Thyroid gland (tissue), 4 donors: ENCODE measurements around the gene STATH.
"Not testable (repeated sequence)": the region's sequence is repeated elsewhere in the genome, so short reads cannot be mapped to it uniquely, and the experiment has no call there.

ENCODE experiments used
- POLR2A ChIP-seq, 2 donors: fragments of 450-650 bp; IDR thresholded peaks; one replicate each; pipeline ENCODE4 v1.6.1; 2017; ENCODE audit warnings: antibody characterized with exemption in 2 of 2, mild to moderate bottlenecking in 2 of 2, moderate library complexity in 1 of 2
- TF ChIP-seq, protein P1 (sequence below), 6 experiments: fragments of 200-600 bp in 3 of 6; fragments of 450-650 bp in 3 of 6; sonication (generic) in 3 of 6; IDR thresholded peaks; one replicate each; pipeline ENCODE4 v1.5.1; 2016 to 2019; ENCODE audit warnings: antibody characterized with exemption in 6 of 6, mild to moderate bottlenecking in 2 of 6, inconsistent platforms in 1 of 6, moderate library complexity in 1 of 6

GRCh38 chr4:70028159-70028558 is 32.4 kb downstream of the STATH start, which contains the start of gene HTN3:
- TF ChIP-seq, protein P1, sequence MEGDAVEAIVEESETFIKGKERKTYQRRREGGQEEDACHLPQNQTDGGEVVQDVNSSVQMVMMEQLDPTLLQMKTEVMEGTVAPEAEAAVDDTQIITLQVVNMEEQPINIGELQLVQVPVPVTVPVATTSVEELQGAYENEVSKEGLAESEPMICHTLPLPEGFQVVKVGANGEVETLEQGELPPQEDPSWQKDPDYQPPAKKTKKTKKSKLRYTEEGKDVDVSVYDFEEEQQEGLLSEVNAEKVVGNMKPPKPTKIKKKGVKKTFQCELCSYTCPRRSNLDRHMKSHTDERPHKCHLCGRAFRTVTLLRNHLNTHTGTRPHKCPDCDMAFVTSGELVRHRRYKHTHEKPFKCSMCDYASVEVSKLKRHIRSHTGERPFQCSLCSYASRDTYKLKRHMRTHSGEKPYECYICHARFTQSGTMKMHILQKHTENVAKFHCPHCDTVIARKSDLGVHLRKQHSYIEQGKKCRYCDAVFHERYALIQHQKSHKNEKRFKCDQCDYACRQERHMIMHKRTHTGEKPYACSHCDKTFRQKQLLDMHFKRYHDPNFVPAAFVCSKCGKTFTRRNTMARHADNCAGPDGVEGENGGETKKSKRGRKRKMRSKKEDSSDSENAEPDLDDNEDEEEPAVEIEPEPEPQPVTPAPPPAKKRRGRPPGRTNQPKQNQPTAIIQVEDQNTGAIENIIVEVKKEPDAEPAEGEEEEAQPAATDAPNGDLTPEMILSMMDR (IDR thresholded peaks at IDR 0.05) = not testable (repeated sequence)
- not testable (repeated sequence) for TF ChIP-seq POLR2A (IDR thresholded peaks at IDR 0.05)
